HFFc6 (cell line): ENCODE measurements around the gene USP24. TPM values are rescaled to one million over a fixed set of nuclear protein-coding genes. Genes with fewer than 3 reads are reported as not detected.
A peak's percentile ranks its signal among the peaks of the same experiment; 100 is the strongest.

ENCODE experiments used
- DNase-seq: peaks from one replicate; pipeline ENCODE4 v3.0.0-alpha.2; 2018
- H3K27ac Mint-ChIP-seq: 2 replicates; pipeline ENCODE4 v1.8.0; 2020; ENCODE audit warnings: mild to moderate bottlenecking, mixed read lengths
- H3K27me3 Mint-ChIP-seq: 2 replicates; pipeline ENCODE4 v1.8.0; 2021; ENCODE audit warnings: mild to moderate bottlenecking, moderate library complexity, mixed read lengths; ENCODE audit not compliant: insufficient read depth
- H3K36me3 Mint-ChIP-seq: 2 replicates; pipeline ENCODE4 v1.8.0; 2021; ENCODE audit warnings: low read depth, mixed read lengths
- H3K4me1 Mint-ChIP-seq: 2 replicates; pipeline ENCODE4 v1.8.0; 2020; ENCODE audit warnings: low read depth, mixed read lengths
- H3K4me3 Mint-ChIP-seq: 2 replicates; pipeline ENCODE4 v1.8.0; 2020; ENCODE audit warnings: mild to moderate bottlenecking, moderate library complexity, mixed read lengths
- H3K9me3 Mint-ChIP-seq: 2 replicates; pipeline ENCODE4 v1.8.0; 2020; ENCODE audit warnings: mild to moderate bottlenecking, mixed read lengths
- CTCF ChIP-seq: fragments of 200-600 bp; sonication (generic); IDR thresholded peaks from 2 replicates; pipeline ENCODE4 v1.5.0; 2021; ENCODE audit warnings: antibody characterized with exemption, mild to moderate bottlenecking
- total RNA-seq, 6 experiments: library from RNA; stranded (reverse); fragmentation: NEBNext Ultra II Directional; extraction: Animal tissue kit (Norgen Biotek cat#: 25700); gene quantifications; 2 replicates in 1 of 6; 3 replicates in 5 of 6; pipeline ENCODE4 v1.2.3, GENCODE V29; 2021

Gene USP24
- total RNA-seq, 6 experiments from 2014 or later: 22.5 to 27.8 (median 25.0) TPM

DNA sequence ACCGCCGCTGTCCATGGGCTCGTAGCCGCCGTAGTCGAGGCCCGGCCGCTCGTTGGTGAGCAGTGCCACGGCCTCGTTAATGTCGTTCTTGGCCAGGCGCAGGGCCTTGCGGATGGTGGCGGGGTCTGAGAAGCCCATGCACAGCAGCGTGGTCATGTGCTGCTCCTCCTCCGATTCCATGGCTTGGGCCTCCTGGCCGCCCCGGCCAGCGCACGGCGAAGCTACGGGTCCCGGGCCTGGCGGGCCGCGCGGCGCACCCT, 300 bp downstream of the USP24 start:
- no peak for TF ChIP-seq CTCF
- DNase-seq: no peak
- Mint-ChIP-seq H3K4me3 (peak overlapping the region; percentile 91), H3K36me3 (no peaks in the 10 kb centered on the region), H3K27me3 (peaks cover 1% of the 10 kb centered on the region; the same call in 1 of the 2 replicates), H3K27ac (no peak overlapping the region), H3K4me1 (peaks cover 63% of the 10 kb centered on the region), H3K9me3 (no peaks in the 10 kb centered on the region)

DNA sequence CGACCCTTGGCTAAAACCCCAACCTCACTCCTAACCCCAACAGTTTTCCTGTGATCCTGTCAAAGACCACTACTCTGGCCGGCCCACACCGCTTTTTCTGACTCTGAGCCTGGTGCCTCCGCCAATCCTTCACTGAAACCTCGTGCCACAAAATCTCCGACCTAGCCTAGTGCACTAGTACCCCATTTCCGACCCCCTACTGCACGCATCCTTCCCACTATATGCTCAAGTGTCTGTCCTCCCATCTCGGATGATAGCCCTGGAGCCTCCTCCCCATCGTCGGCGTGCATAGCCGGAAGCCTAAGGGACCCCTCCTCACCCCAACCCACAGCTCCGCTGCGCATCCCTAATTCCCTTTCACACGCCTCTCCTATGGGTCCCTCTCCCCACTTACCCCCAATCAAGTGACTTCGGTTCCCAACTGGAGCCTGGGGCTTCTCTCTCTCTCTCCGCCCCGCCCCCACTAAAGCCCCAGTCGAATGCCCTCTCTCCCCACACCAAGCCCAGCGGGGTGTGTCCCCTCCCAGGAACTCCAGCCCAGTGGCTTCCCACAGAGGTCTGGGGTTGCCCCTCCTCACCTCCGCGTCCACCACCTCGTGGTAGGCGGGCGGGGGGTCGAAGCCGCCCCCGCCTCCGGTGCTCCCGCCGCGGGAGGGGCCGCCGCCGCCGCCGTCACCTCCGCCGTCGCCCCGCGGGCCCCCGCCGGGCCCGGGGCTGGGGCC, 791 bp downstream of the USP24 start:
- no peak for TF ChIP-seq CTCF
- Mint-ChIP-seq H3K4me1 (peaks cover 68% of the 10 kb centered on the region), H3K4me3 (peak overlapping the region; percentile 91), H3K9me3 (no peaks in the 10 kb centered on the region), H3K27me3 (peaks cover 1% of the 10 kb centered on the region; the same call in 1 of the 2 replicates), H3K27ac (peak overlapping the region; percentile 60), H3K36me3 (no peaks in the 10 kb centered on the region)
- DNase-seq: no peak

DNA sequence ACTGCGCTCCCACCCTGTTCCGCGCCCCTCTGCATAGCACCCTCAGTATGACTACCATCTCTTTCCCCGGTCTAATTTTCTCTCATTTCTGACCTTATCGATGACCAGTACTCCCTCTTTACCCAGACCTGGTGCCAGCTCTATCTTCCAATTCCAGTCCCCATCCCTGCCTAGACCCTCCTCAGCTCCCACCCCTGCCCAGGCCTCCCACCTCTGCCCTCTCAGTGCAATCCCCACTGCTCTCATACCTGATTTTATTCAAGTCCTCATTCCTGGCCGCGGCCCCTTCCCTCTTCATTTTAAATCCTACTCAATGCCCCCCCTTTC, 1.3 kb downstream of the USP24 start:
- Mint-ChIP-seq H3K36me3 (no peaks in the 10 kb centered on the region), H3K9me3 (no peaks in the 10 kb centered on the region), H3K4me1 (peaks cover 74% of the 10 kb centered on the region), H3K27me3 (peaks cover 1% of the 10 kb centered on the region; the same call in 1 of the 2 replicates), H3K4me3 (peak overlapping the region; percentile 91), H3K27ac (peak overlapping the region; percentile 60)
- DNase-seq: no peak
- no peak for TF ChIP-seq CTCF

GRCh38 chr1:55213151-55213884, 1.8 kb downstream of the USP24 start:
- Mint-ChIP-seq H3K36me3 (no peaks in the 10 kb centered on the region), H3K4me1 (peaks cover 74% of the 10 kb centered on the region), H3K27me3 (peaks cover 1% of the 10 kb centered on the region; the same call in 1 of the 2 replicates), H3K27ac (peak overlapping the region; percentile 60), H3K9me3 (no peaks in the 10 kb centered on the region), H3K4me3 (peak overlapping the region; percentile 91)
- DNase-seq: no peak
- no peak for TF ChIP-seq CTCF

DNA sequence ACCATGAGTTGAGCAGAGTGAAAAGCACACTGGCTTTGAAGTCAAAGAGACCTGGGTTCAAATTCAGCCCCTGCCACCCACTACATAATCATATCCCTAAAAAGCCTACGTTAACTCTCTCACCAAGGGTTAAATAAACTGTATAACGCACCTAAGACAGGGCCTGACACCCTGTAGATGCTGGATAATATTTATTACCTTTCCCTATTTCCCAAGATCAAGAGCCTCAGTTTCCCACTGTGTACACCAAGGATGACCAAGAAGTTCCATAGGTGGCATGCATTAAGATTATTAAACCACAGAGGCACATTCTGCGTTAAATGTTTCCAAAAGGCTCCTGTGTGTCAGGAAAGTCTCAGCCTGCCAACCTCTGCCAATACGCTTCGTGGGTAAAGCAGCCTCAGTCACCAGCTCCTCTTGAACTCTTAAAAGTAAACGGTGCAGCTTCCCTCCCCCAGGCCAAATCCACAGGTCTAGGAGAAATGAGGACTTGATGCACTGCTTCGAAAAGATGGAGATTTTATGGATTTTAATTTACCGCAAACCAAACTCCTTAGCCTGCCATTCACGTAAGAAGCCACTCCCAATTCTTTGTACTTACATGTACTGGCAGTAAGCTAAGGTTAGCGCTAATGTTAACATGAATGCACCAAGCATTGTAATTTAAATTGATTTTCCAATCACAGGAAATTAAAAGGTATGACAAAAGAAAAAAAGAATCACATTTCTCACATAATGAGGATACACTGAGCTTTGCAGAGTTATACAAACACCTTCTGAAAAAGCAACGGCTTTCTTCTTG, 2.6 kb downstream of the USP24 start:
- no peaks in the 10 kb centered on the region for H3K9me3 Mint-ChIP-seq
- H3K27ac Mint-ChIP-seq: no peak overlapping the region
- H3K27me3 Mint-ChIP-seq: peaks cover 1% of the 10 kb centered on the region; the same call in 1 of the 2 replicates
- peak overlapping the region; percentile 91 for H3K4me3 Mint-ChIP-seq
- no peaks in the 10 kb centered on the region for H3K36me3 Mint-ChIP-seq
- H3K4me1 Mint-ChIP-seq: peaks cover 78% of the 10 kb centered on the region
- no peak for DNase-seq
- TF ChIP-seq CTCF: no peak
